ENCODE measurements around the gene GRIN3B. TPM values are rescaled to one million over a fixed set of nuclear protein-coding genes. Genes with fewer than 3 reads are reported as not detected.

The GRIN3B gene
- total and polyA plus RNA-seq, 9 of the 15 experiments (the other 6 are each of a cell fraction or from before 2014, with no cell fraction given): 0.06 to 0.95 (median 0.19) TPM; not detected in 6

DNA sequence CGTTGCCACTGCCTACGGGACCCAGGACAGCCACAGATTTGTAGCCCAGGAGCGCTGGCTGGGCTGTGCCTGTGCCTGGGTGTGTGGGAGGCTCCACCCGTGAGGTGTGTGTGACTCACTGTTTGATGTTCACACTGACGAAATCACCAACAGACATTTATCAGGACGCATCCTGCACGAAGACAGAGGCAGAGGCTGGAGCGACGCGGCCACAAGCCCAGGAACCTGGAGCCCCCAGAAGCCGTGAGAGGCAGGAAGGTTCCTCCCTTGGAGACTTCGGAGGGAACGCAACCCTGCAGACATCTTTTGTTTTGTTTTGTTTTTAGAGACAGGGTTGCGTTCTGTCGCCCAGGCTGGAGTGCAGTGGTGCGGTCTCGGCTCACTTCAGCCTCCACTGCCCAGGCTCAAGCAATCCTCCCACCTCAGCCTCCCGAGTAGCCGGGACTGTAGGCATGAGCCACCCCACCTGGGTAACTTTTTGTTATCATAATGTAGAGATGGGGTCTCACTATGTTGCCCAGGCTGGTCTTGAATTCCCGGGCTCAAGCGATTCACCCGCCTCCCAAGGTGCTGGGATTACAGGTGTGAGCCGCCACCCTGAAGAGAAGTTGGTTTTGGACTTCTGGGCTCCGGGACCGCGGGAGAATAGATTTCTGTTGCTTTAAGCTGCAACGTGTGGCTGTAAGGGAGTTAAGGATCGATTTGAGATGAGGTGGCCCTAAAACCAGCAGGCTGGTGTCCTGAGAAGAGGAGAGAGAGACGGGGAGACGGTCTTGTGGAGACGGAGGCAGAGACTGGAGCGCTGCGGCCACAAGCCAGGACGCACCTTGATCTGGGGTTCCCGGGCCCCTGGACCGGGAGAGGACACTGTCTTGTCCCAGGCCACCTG, 41.0 kb upstream of the GRIN3B start (continued):
- TF ChIP-seq, protein P1, sequence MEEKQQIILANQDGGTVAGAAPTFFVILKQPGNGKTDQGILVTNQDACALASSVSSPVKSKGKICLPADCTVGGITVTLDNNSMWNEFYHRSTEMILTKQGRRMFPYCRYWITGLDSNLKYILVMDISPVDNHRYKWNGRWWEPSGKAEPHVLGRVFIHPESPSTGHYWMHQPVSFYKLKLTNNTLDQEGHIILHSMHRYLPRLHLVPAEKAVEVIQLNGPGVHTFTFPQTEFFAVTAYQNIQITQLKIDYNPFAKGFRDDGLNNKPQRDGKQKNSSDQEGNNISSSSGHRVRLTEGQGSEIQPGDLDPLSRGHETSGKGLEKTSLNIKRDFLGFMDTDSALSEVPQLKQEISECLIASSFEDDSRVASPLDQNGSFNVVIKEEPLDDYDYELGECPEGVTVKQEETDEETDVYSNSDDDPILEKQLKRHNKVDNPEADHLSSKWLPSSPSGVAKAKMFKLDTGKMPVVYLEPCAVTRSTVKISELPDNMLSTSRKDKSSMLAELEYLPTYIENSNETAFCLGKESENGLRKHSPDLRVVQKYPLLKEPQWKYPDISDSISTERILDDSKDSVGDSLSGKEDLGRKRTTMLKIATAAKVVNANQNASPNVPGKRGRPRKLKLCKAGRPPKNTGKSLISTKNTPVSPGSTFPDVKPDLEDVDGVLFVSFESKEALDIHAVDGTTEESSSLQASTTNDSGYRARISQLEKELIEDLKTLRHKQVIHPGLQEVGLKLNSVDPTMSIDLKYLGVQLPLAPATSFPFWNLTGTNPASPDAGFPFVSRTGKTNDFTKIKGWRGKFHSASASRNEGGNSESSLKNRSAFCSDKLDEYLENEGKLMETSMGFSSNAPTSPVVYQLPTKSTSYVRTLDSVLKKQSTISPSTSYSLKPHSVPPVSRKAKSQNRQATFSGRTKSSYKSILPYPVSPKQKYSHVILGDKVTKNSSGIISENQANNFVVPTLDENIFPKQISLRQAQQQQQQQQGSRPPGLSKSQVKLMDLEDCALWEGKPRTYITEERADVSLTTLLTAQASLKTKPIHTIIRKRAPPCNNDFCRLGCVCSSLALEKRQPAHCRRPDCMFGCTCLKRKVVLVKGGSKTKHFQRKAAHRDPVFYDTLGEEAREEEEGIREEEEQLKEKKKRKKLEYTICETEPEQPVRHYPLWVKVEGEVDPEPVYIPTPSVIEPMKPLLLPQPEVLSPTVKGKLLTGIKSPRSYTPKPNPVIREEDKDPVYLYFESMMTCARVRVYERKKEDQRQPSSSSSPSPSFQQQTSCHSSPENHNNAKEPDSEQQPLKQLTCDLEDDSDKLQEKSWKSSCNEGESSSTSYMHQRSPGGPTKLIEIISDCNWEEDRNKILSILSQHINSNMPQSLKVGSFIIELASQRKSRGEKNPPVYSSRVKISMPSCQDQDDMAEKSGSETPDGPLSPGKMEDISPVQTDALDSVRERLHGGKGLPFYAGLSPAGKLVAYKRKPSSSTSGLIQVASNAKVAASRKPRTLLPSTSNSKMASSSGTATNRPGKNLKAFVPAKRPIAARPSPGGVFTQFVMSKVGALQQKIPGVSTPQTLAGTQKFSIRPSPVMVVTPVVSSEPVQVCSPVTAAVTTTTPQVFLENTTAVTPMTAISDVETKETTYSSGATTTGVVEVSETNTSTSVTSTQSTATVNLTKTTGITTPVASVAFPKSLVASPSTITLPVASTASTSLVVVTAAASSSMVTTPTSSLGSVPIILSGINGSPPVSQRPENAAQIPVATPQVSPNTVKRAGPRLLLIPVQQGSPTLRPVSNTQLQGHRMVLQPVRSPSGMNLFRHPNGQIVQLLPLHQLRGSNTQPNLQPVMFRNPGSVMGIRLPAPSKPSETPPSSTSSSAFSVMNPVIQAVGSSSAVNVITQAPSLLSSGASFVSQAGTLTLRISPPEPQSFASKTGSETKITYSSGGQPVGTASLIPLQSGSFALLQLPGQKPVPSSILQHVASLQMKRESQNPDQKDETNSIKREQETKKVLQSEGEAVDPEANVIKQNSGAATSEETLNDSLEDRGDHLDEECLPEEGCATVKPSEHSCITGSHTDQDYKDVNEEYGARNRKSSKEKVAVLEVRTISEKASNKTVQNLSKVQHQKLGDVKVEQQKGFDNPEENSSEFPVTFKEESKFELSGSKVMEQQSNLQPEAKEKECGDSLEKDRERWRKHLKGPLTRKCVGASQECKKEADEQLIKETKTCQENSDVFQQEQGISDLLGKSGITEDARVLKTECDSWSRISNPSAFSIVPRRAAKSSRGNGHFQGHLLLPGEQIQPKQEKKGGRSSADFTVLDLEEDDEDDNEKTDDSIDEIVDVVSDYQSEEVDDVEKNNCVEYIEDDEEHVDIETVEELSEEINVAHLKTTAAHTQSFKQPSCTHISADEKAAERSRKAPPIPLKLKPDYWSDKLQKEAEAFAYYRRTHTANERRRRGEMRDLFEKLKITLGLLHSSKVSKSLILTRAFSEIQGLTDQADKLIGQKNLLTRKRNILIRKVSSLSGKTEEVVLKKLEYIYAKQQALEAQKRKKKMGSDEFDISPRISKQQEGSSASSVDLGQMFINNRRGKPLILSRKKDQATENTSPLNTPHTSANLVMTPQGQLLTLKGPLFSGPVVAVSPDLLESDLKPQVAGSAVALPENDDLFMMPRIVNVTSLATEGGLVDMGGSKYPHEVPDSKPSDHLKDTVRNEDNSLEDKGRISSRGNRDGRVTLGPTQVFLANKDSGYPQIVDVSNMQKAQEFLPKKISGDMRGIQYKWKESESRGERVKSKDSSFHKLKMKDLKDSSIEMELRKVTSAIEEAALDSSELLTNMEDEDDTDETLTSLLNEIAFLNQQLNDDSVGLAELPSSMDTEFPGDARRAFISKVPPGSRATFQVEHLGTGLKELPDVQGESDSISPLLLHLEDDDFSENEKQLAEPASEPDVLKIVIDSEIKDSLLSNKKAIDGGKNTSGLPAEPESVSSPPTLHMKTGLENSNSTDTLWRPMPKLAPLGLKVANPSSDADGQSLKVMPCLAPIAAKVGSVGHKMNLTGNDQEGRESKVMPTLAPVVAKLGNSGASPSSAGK (IDR thresholded peaks at IDR 0.05): peak; percentile 43
- TF ChIP-seq EGR1 (conservative IDR thresholded peaks at IDR 0.05) (peak; percentile 87), NFIX (CRISPR knock-in tag; IDR thresholded peaks at IDR 0.05; ENCODE audit: low read depth) (no peak), ARID4B (CRISPR knock-in tag; IDR thresholded peaks at IDR 0.05) (no peak), TBP (optimal IDR thresholded peaks at IDR 0.05; ENCODE audit: low read depth, low read length) (no peak), NELFE (IDR thresholded peaks at IDR 0.05; ENCODE audit: insufficient read depth, insufficient read length) (no peak), POLR2H (tag; IDR thresholded peaks at IDR 0.05; ENCODE audit: low read depth) (no peak), NCOA4 (IDR thresholded peaks at IDR 0.05; ENCODE audit: partially characterized antibody) (no peak), XRCC5 (IDR thresholded peaks at IDR 0.05; ENCODE audit: low read depth, low read length) (no peak)

All from K562 (cell line).